GM18511 (cell line): ENCODE measurements around the gene PKD1.

Experiments used
- ATAC-seq: cut with Tn5 transposase; IDR thresholded peaks from one replicate; pipeline ENCODE4 v1.9.1; 2021; ENCODE audit warnings: mild to moderate bottlenecking, moderate library complexity; ENCODE audit not compliant: unreplicated experiment

Gene PKD1

GRCh38 chr16:2090777-2091546, 44.7 kb downstream of the PKD1 start:
- ATAC-seq = no peak

DNA sequence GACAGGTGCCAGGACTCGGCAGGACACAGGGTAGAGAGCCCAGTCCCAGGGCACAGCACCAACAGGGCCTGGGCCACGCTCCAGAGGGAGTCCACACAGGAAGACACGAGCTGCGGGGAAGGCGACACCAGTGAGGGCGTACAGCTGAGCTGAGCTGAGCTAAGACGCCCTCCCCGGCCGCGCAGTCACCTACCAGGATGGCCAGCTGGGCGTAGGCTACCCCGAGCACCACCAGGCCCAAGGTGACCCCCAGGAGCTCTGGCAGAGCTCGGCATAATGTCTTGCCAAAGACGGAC, 45.3 kb downstream of the PKD1 start:
- ATAC-seq = no peak

GRCh38 chr16:2089706-2090480, 45.8 kb downstream of the PKD1 start:
- ATAC-seq = no peak

- no peak for ATAC-seq
These were observed 46.8 kb downstream of the PKD1 start for GRCh38 chr16:2088759-2089358.

- no peak for ATAC-seq
These were observed 47.7 kb downstream of the PKD1 start for GRCh38 chr16:2087748-2088631.

- no peak for ATAC-seq
These were observed 48.6 kb downstream of the PKD1 start for GRCh38 chr16:2086812-2087747.

GRCh38 chr16:2086106-2086742, 49.5 kb downstream of the PKD1 start:
- no peak for ATAC-seq

GRCh38 chr16:2085669-2086068, 50.0 kb downstream of the PKD1 start:
- no peak for ATAC-seq

GRCh38 chr16:2084895-2085625, 50.6 kb downstream of the PKD1 start:
- no peak for ATAC-seq

- ATAC-seq = no peak
These were observed 51.6 kb downstream of the PKD1 start for GRCh38 chr16:2083876-2084780.

GRCh38 chr16:2083409-2083808, 52.3 kb downstream of the PKD1 start:
- no peak for ATAC-seq

DNA sequence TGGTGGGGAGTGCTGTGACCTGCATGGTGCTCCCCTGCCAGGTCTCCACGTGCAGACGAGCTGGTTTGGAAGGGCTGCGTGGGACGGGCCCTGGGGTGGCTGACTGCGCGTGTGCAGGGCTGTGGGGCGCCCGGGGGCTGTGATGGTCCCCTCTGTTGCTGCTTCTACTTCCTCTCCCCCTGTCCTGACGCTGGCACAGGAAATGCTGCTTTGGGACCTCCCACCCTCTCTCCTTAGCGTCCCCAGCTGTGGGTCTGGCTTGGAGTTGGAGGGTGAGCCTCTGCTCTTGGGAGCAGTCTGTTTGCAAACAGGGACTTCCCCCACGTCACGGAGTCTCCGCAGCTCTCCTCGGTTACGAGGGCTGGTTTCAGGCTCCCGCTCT, 52.7 kb downstream of the PKD1 start:
- no peak for ATAC-seq

- ATAC-seq = no peak
These were observed 53.3 kb downstream of the PKD1 start for GRCh38 chr16:2082171-2082982.

DNA sequence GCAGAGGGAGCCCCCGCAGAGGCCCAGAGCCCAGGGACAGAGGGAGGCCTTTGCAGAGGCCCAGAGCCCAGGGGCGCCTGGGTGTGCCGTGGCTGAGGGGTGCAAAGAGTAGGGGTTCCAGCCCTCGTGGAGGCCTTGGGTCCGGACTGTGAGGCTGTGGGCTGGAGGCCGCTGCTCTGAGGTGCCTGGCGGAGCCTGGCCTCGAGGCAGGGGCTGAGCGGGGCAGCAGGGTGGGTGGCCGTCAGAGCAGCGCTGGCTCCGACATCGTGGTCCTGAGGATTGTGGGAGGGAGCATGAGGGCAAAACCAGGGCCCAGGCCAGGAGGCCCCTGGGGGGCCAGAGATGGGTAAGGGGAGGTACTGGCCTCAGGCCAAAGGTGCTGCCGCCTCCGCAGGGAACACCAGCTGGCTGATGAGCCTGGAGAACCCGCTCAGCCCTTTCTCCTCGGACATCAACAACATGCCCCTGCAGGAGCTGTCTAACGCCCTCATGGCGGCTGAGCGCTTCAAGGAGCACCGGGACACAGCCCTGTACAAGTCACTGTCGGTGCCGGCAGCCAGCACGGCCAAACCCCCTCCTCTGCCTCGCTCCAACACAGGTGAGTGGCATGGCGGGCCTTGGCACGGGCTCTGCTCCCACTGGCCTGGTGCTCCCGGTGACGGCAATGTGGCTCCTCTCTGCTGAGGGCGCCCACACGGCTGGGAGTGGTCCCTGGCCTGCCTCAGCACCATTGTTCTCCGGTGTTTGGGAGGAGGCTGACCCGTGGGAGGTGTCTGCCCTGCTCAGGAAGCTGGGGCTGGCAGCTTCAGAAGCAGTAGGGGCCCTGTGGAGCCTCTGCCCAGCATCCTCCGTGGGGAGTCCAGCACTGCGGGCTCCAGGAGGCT, 54.3 kb downstream of the PKD1 start:
- ATAC-seq = no peak

- ATAC-seq = no peak
These were observed 55.7 kb downstream of the PKD1 start for GRCh38 chr16:2079991-2080390.

- no peak for ATAC-seq
These were observed 56.3 kb downstream of the PKD1 start for GRCh38 chr16:2079311-2079800.
